ENCODE measurements around the gene UBAC2. TPM values are rescaled to one million over a fixed set of nuclear protein-coding genes. Genes with fewer than 3 reads are reported as not detected.
A peak's percentile ranks its signal among the peaks of the same experiment; 100 is the strongest.

The UBAC2 gene
- total and polyA plus RNA-seq, 4 donors, result 49.9 to 77.1 (median 53.7) TPM

DNA sequence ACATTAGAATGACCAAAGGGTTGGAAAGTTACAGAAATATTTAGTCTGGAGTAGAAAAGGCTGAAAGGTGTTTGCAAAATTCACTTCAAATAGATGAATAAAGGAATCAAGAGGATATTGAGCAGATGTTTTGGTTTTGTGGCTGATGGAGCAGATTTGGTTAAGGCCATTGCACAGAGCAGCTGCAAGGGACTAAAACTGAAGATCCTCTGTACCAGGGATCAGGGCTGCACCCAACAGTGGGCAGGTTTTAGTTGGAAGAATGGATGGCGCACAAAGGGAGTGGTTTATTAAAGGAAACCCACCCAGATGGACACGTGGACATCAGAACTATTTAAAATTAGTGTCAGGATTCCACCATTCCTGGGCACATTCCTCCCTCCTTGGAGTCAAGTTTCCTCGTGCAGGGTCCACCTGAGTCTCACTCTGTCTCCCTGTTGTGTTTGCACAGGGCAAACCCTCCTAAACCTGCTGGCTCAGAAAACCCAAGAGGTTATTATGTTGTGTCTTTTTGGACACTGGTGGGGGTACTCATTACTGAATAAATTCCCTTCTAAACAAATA lies 9.2 kb upstream of the UBAC2 start:
- peaks cover 0 to 2% (median 0%) of the 10 kb centered on the region in 5 donors for H3K4me1 ChIP-seq (ENCODE audit: control insufficient read depth in 5 of 5, insufficient read depth in 5 of 5, low read length in 5 of 5)
- 57 to 81% methylated on average over 3 of the region's 3 CpGs for WGBS, 2 donors
- H3K27me3 ChIP-seq (ENCODE audit: control insufficient read depth in 3 of 3, insufficient read depth in 3 of 3, low read length in 2 of 3), result no peaks in the 10 kb centered on the region
- no peaks in the 10 kb centered on the region for H3K9me3 ChIP-seq (ENCODE audit: control insufficient read depth in 4 of 4, insufficient read depth in 3 of 4, low read length in 3 of 4)
- H3K36me3 ChIP-seq (ENCODE audit: control insufficient read depth in 4 of 4, insufficient read depth in 4 of 4, low read length in 4 of 4), result no peaks in the 10 kb centered on the region
- DNase-seq (no peak), ATAC-seq (ENCODE audit: insufficient read depth, low FRiP score) (no peak)
- no peak overlapping the region for H3K9ac ChIP-seq (ENCODE audit: insufficient read depth in 1 of 2, low read length in 2 of 2)
- TF ChIP-seq, protein P1, sequence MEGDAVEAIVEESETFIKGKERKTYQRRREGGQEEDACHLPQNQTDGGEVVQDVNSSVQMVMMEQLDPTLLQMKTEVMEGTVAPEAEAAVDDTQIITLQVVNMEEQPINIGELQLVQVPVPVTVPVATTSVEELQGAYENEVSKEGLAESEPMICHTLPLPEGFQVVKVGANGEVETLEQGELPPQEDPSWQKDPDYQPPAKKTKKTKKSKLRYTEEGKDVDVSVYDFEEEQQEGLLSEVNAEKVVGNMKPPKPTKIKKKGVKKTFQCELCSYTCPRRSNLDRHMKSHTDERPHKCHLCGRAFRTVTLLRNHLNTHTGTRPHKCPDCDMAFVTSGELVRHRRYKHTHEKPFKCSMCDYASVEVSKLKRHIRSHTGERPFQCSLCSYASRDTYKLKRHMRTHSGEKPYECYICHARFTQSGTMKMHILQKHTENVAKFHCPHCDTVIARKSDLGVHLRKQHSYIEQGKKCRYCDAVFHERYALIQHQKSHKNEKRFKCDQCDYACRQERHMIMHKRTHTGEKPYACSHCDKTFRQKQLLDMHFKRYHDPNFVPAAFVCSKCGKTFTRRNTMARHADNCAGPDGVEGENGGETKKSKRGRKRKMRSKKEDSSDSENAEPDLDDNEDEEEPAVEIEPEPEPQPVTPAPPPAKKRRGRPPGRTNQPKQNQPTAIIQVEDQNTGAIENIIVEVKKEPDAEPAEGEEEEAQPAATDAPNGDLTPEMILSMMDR (IDR thresholded peaks at IDR 0.05; ENCODE audit: control extremely low read depth, extremely low read depth), result no peak
- H3K27ac ChIP-seq (ENCODE audit: low read depth in 1 of 2, low read length in 1 of 2), result no peak overlapping the region
- H3K4me3 ChIP-seq, result no peak overlapping the region

DNA sequence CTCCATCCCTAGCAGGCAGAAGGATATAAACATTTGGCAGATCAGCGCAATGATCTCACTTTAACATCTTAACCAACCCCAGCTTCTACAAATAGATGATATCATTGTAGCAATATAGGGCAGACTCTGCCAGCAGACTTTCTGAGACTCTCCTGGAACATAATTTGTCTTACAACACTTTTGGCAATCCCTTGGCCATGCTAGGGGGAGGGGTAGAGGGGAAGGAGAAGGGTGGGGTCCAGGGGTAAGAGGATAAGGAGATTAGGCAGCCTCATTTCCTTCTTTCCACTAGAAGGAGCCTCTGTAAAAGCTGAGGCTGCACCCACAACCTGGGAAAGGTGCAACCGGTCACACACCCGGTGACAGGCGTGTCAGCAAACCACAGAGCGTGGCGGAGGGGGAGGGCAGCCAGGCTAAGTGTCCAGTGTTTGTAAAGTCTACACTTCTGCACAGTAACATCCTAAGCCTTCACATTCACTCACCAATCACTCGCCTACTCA lies 8.7 kb upstream of the UBAC2 start:
- Histone ChIP-seq H3K9me3 (ENCODE audit: control insufficient read depth in 4 of 4, insufficient read depth in 3 of 4, low read length in 3 of 4) (no peaks in the 10 kb centered on the region), H3K4me1 (ENCODE audit: control insufficient read depth in 5 of 5, insufficient read depth in 5 of 5, low read length in 5 of 5) (peaks cover 0 to 2% (median 0%) of the 10 kb centered on the region in 5 donors), H3K27me3 (ENCODE audit: control insufficient read depth in 3 of 3, insufficient read depth in 3 of 3, low read length in 2 of 3) (no peaks in the 10 kb centered on the region), H3K27ac (ENCODE audit: low read depth in 1 of 2, low read length in 1 of 2) (peak overlapping the region in 1 of 2 donors; percentile 6), H3K36me3 (ENCODE audit: control insufficient read depth in 4 of 4, insufficient read depth in 4 of 4, low read length in 4 of 4) (no peaks in the 10 kb centered on the region), H3K9ac (ENCODE audit: insufficient read depth in 1 of 2, low read length in 2 of 2) (no peak overlapping the region), H3K4me3 (no peak overlapping the region)
- ATAC-seq (ENCODE audit: insufficient read depth, low FRiP score) (peak; percentile 53), DNase-seq (peak in 2 of 3 donors; percentile 14 to 44)
- WGBS, 2 donors, result 50 to 60% methylated on average over 7 of the region's 7 CpGs
- TF ChIP-seq, protein P1 (IDR thresholded peaks at IDR 0.05; ENCODE audit: control extremely low read depth, extremely low read depth), result no peak

DNA sequence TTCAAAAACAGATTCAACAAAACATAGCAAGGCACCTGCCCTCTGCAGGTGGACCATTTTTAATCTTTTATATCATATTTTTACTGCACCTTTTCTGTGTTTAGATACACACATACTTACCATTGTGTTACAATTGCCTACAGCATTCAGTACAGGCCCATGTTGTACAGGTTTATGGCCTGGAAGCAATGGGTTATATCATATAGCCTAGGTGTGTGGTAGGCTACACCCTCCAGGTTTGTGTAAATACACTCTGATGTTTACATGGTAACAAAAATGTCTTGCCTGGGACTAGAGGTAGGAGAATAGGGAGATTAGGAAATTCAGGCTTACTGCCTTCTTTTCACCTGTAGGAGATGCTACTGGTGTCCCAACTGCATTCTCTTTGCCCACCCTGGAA lies 8.2 kb upstream of the UBAC2 start:
- TF ChIP-seq, protein P1 (IDR thresholded peaks at IDR 0.05; ENCODE audit: control extremely low read depth, extremely low read depth), result no peak
- Histone ChIP-seq H3K27ac (ENCODE audit: low read depth in 1 of 2, low read length in 1 of 2) (no peak overlapping the region), H3K36me3 (ENCODE audit: control insufficient read depth in 4 of 4, insufficient read depth in 4 of 4, low read length in 4 of 4) (no peaks in the 10 kb centered on the region), H3K9ac (ENCODE audit: insufficient read depth in 1 of 2, low read length in 2 of 2) (no peak overlapping the region), H3K4me3 (no peak overlapping the region), H3K4me1 (ENCODE audit: control insufficient read depth in 5 of 5, insufficient read depth in 5 of 5, low read length in 5 of 5) (peaks cover 0 to 2% (median 0%) of the 10 kb centered on the region in 5 donors), H3K9me3 (ENCODE audit: control insufficient read depth in 4 of 4, insufficient read depth in 3 of 4, low read length in 3 of 4) (no peaks in the 10 kb centered on the region), H3K27me3 (ENCODE audit: control insufficient read depth in 3 of 3, insufficient read depth in 3 of 3, low read length in 2 of 3) (no peaks in the 10 kb centered on the region)
- DNase-seq, result no peak
- ATAC-seq (ENCODE audit: insufficient read depth, low FRiP score), result no peak

DNA sequence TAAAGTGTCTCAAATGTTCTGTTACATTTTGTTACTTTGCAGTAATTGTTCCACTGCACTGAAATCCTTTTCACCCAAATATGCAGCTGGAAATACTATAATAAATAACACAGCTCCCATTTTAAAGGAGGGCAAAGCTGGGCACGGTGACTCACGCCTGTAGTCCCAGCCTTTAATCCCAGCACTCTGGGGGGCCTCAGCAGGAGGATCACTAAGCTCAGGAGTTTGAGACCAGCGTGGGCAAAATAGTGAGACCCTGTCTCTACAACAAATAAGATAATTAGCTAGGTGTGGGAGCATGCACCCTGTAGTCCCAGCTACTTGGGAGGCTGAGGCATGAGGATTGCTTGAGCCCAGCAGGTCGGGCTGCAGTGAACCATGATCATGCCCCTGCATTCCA lies 7.5 kb upstream of the UBAC2 start:
- H3K9me3 ChIP-seq (ENCODE audit: control insufficient read depth in 4 of 4, insufficient read depth in 3 of 4, low read length in 3 of 4), result no peaks in the 10 kb centered on the region
- ATAC-seq (ENCODE audit: insufficient read depth, low FRiP score) (no peak), DNase-seq (no peak)
- H3K4me1 ChIP-seq (ENCODE audit: control insufficient read depth in 5 of 5, insufficient read depth in 5 of 5, low read length in 5 of 5), result peaks cover 0 to 2% (median 0%) of the 10 kb centered on the region in 5 donors
- WGBS, 2 donors, result 71 to 95% methylated on average over 4 of the region's 4 CpGs
- no peak overlapping the region for H3K9ac ChIP-seq (ENCODE audit: insufficient read depth in 1 of 2, low read length in 2 of 2)
- TF ChIP-seq, protein P1 (IDR thresholded peaks at IDR 0.05; ENCODE audit: control extremely low read depth, extremely low read depth), result no peak
- no peak overlapping the region for H3K4me3 ChIP-seq
- H3K27me3 ChIP-seq (ENCODE audit: control insufficient read depth in 3 of 3, insufficient read depth in 3 of 3, low read length in 2 of 3), result no peaks in the 10 kb centered on the region
- H3K27ac ChIP-seq (ENCODE audit: low read depth in 1 of 2, low read length in 1 of 2), result no peak overlapping the region
- H3K36me3 ChIP-seq (ENCODE audit: control insufficient read depth in 4 of 4, insufficient read depth in 4 of 4, low read length in 4 of 4), result no peaks in the 10 kb centered on the region
